ENCODE results near the gene NRBF2. TPM values are rescaled to one million over a fixed set of nuclear protein-coding genes. Genes with fewer than 3 reads are reported as not detected.
"Not testable (repeated sequence)": the region's sequence is repeated elsewhere in the genome, so short reads cannot be mapped to it uniquely, and the experiment has no call there.

The NRBF2 gene
- total and polyA plus RNA-seq, 2 experiments from 2014 or later, result 22.9 to 38.3 TPM

- not testable (repeated sequence) for H3K36me3 Mint-ChIP-seq (ENCODE audit: low read depth); H2AFZ ChIP-seq
Measured at GRCh38 chr10:63083406-63083805, 49.7 kb upstream of the NRBF2 start.

GRCh38 chr10:63083904-63084689 is 49.0 kb upstream of the NRBF2 start:
- Histone ChIP-seq H3F3A (replicated peaks; ENCODE audit: low read depth) (no peaks in the 10 kb centered on the region), H3K4me3 (no peak overlapping the region), H3K79me2 (replicated peaks; ENCODE audit: insufficient read depth) (no peaks in the 10 kb centered on the region), H2AFZ (no peak overlapping the region), H3K4me1 (ENCODE audit: insufficient read depth) (no peaks in the 10 kb centered on the region), H3K36me3 (ENCODE audit: insufficient read depth) (no peaks in the 10 kb centered on the region), H3K27me3 (ENCODE audit: insufficient read depth) (no peaks in the 10 kb centered on the region), H4K20me1 (replicated peaks; ENCODE audit: insufficient read depth) (no peaks in the 10 kb centered on the region), H3K27ac (ENCODE audit: low read depth) (no peak overlapping the region), H3K4me2 (no peak overlapping the region), H3K9me2 (ENCODE audit: insufficient read depth) (no peaks in the 10 kb centered on the region)
- H3K36me3 Mint-ChIP-seq (ENCODE audit: low read depth), result no peaks in the 10 kb centered on the region
- no peaks in the 10 kb centered on the region for H3K4me1 Mint-ChIP-seq
- DNase-seq (ENCODE audit: low spot score) (peak; percentile 85), ATAC-seq (peak; percentile 87)
- no peak for TF ChIP-seq POLR2AphosphoS5 (IDR thresholded peaks at IDR 0.05; ENCODE audit: low read depth)
- no peak for TF ChIP-seq EZH2phosphoT487 (IDR thresholded peaks at IDR 0.05; ENCODE audit: unreplicated experiment)
- TF ChIP-seq CTCF (conservative IDR thresholded peaks at IDR 0.05; ENCODE audit: low read depth in 2 of 2), result peak; percentile 82 to 85
- TF ChIP-seq EZH2 (IDR thresholded peaks at IDR 0.05; ENCODE audit: low read depth, unreplicated experiment), result no peak
- no peak for TF ChIP-seq ZNF462 (CRISPR knock-in tag; IDR thresholded peaks at IDR 0.05)
- no peak for TF ChIP-seq CREB1 (CRISPR knock-in tag; IDR thresholded peaks at IDR 0.05; ENCODE audit: low read depth)
- no peaks in the 10 kb centered on the region for H3K9me3 Mint-ChIP-seq
- no peaks in the 10 kb centered on the region for H3K27me3 Mint-ChIP-seq (ENCODE audit: insufficient read depth, low read depth, poor library complexity)
- no peak overlapping the region for H3K27ac Mint-ChIP-seq
- H3K4me3 Mint-ChIP-seq, result no peak overlapping the region

More at GRCh38 chr10:63083406-63083805, 49.7 kb upstream of the NRBF2 start:
- not testable (repeated sequence) for H3K9me3 Mint-ChIP-seq; H3K4me1 ChIP-seq (ENCODE audit: insufficient read depth); H3K4me2 ChIP-seq; H3K4me3 ChIP-seq; H3K4me3 Mint-ChIP-seq; ATAC-seq; H3K9me2 ChIP-seq (ENCODE audit: insufficient read depth); H3F3A ChIP-seq (replicated peaks; ENCODE audit: low read depth); DNase-seq (ENCODE audit: low spot score); H4K20me1 ChIP-seq (replicated peaks; ENCODE audit: insufficient read depth); H3K27me3 ChIP-seq (ENCODE audit: insufficient read depth); H3K79me2 ChIP-seq (replicated peaks; ENCODE audit: insufficient read depth); H3K27ac Mint-ChIP-seq; H3K4me1 Mint-ChIP-seq; H3K27me3 Mint-ChIP-seq (ENCODE audit: insufficient read depth, low read depth, poor library complexity); H3K27ac ChIP-seq (ENCODE audit: low read depth); H3K36me3 ChIP-seq (ENCODE audit: insufficient read depth)
